HepG2 (cell line): ENCODE results near the gene OR4B1. TPM values are rescaled to one million over a fixed set of nuclear protein-coding genes. Genes with fewer than 3 reads are reported as not detected.

Experiments used
- ATAC-seq: fragments of 200-7000 bp; cut with Tn5 transposase; 3 replicates; pipeline ENCODE4 v1.9.1; 2020; ENCODE audit warnings: mild to moderate bottlenecking, moderate library complexity
- BruUV-seq: library from RNA; stranded (reverse); fragments of 400-500 nt; replicated peaks from 2 replicates; lab custom pipeline; 2021; lab: Mats Ljungman, UMichigan
- CTCF ChIA-PET: fragments of 300-600 bp; formaldehyde crosslinking; extraction: SDS; loops from one replicate; lab custom pipeline; 2021; ENCODE audit warnings: low total read pairs, inconsistent platforms, low intra/inter-chr PET ratio; lab: Yijun Ruan, JAX
- POLR2A ChIA-PET: fragments of 350-600 bp; sonication (Branson Sonifier 250); formaldehyde crosslinking; loops from one replicate; lab custom pipeline; 2020; ENCODE audit warnings: antibody characterized with exemption, inconsistent platforms; lab: Yijun Ruan, JAX
- DNase-seq: peaks from one replicate; pipeline ENCODE4 v3.0.0-alpha.2; 2015; ENCODE audit warnings: low spot score
- FAIRE-seq: peaks from 3 replicates; lab custom pipeline; 2011; peaks lifted over from hg19 to GRCh38; lab: Jason Lieb, UNC
- H2AFZ ChIP-seq: one replicate; pipeline ENCODE4 v1.6.1; 2011; ENCODE audit warnings: low read length, inconsistent platforms
- H3K27ac ChIP-seq: fragments of 300-600 bp; 3 replicates; pipeline ENCODE4 v1.8.0; 2011; ENCODE audit warnings: mixed run types, mild to moderate bottlenecking, mixed read lengths, low read length, inconsistent platforms; ENCODE audit not compliant: insufficient read depth; ENCODE audit errors: extremely low read length
- H3K27me3 ChIP-seq, 2 experiments: fragments of 200-600 bp in 1 of 2; 2 replicates in 1 of 2; 3 replicates in 1 of 2; pipeline versions ENCODE4 v1.6.0 to v1.8.0; 2011; ENCODE audit warnings: low read length in 2 of 2, mild to moderate bottlenecking in 2 of 2, moderate library complexity in 2 of 2, inconsistent platforms in 1 of 2; ENCODE audit not compliant: insufficient read depth in 2 of 2, control insufficient read depth in 1 of 2
- H3K36me3 ChIP-seq, 2 experiments: fragments of 200-600 bp in 1 of 2; replicated peaks in 1 of 2; 2 replicates in 1 of 2; 3 replicates in 1 of 2; pipeline versions ENCODE4 v1.5.1 to v1.8.0; 2011; ENCODE audit warnings: low read length in 2 of 2, inconsistent platforms in 1 of 2; ENCODE audit not compliant: insufficient read depth in 2 of 2, control insufficient read depth in 1 of 2
- H3K4me1 ChIP-seq: 2 replicates; pipeline ENCODE4 v1.5.1; 2012; ENCODE audit warnings: low read length, inconsistent platforms; ENCODE audit not compliant: insufficient read depth
- H3K4me2 ChIP-seq: 2 replicates; pipeline ENCODE4 v1.6.0; 2011; ENCODE audit warnings: low read depth, low read length, inconsistent platforms
- H3K4me3 ChIP-seq, 3 experiments: fragments of 200-600 bp in 1 of 3; sonication (generic), shearing (Covaris generic) in 1 of 3; replicated peaks in 1 of 3; 2 replicates each; pipeline ENCODE4 v1.5.1; 2011 to 2016; ENCODE audit warnings: low read length in 3 of 3, inconsistent platforms in 2 of 3, low read depth in 2 of 3, mild to moderate bottlenecking in 2 of 3, control low read depth in 1 of 3, mixed read lengths in 1 of 3; ENCODE audit not compliant: insufficient read depth in 1 of 3
- H3K79me2 ChIP-seq: one replicate; pipeline ENCODE4 v1.6.1; 2011; ENCODE audit warnings: low read length, inconsistent platforms; ENCODE audit not compliant: insufficient read depth
- H3K9ac ChIP-seq: 2 replicates; pipeline ENCODE4 v1.6.0; 2011; ENCODE audit warnings: mild to moderate bottlenecking, low read depth, low read length, inconsistent platforms; ENCODE audit not compliant: insufficient read depth
- H3K9me3 ChIP-seq: 2 replicates; pipeline ENCODE4 v1.5.1; 2012; ENCODE audit warnings: mild to moderate bottlenecking, low read length
- H4K20me1 ChIP-seq: 2 replicates; pipeline ENCODE4 v1.6.0; 2011; ENCODE audit warnings: inconsistent platforms, mild to moderate bottlenecking, low read length, moderate library complexity; ENCODE audit not compliant: insufficient read depth
- ATF3 ChIP-seq: sonication (generic); formaldehyde crosslinking; IDR thresholded peaks from 2 replicates; pipeline ENCODE4 v1.4.0; 2020; ENCODE audit warnings: missing genetic modification reagents
- CHCHD3 ChIP-seq: sonication (generic); formaldehyde crosslinking; IDR thresholded peaks from 2 replicates; pipeline ENCODE4 v1.8.0; 2022; ENCODE audit warnings: mild to moderate bottlenecking, missing genetic modification reagents, moderate library complexity
- DMAP1 ChIP-seq: IDR thresholded peaks from 2 replicates; pipeline ENCODE4 v1.6.1; 2016
- ELF1 ChIP-seq: sonication (generic); formaldehyde crosslinking; IDR thresholded peaks from 2 replicates; pipeline ENCODE4 v1.4.0; 2020; ENCODE audit warnings: missing genetic modification reagents
- FOXP1 ChIP-seq, 2 experiments: fragments of 450-650 bp in 1 of 2; IDR thresholded peaks; 2 replicates each; pipeline ENCODE4 v1.6.1; 2017 to 2018; ENCODE audit warnings: antibody characterized with exemption in 1 of 2
- GFI1 ChIP-seq: sonication (generic); formaldehyde crosslinking; IDR thresholded peaks from 2 replicates; pipeline ENCODE4 v1.5.0; 2020; ENCODE audit warnings: missing genetic modification reagents, mild to moderate bottlenecking, borderline replicate concordance
- HES4 ChIP-seq: sonication (generic); formaldehyde crosslinking; IDR thresholded peaks from 2 replicates; pipeline ENCODE4 v1.9.0; 2021; ENCODE audit warnings: mild to moderate bottlenecking, missing genetic modification reagents, borderline replicate concordance
- HIC2 ChIP-seq: sonication (generic); formaldehyde crosslinking; IDR thresholded peaks from 2 replicates; pipeline ENCODE4 v1.9.0; 2022; ENCODE audit warnings: low read depth, missing genetic modification reagents
- MAFF ChIP-seq: IDR thresholded peaks from 2 replicates; pipeline ENCODE4 v1.6.1; 2011; ENCODE audit warnings: low read depth, low read length, improper control_type of control experiment
- MAFK ChIP-seq, 2 experiments: IDR thresholded peaks in 1 of 2; conservative IDR thresholded peaks in 1 of 2; 2 replicates each; pipeline ENCODE4 v1.6.1; 2011; ENCODE audit warnings: improper control_type of control experiment in 2 of 2, low read length in 2 of 2
- NFYB ChIP-seq: sonication (generic); formaldehyde crosslinking; IDR thresholded peaks from 2 replicates; pipeline ENCODE4 v1.4.0; 2020; ENCODE audit warnings: missing genetic modification reagents
- ZNF121 ChIP-seq: sonication (generic); formaldehyde crosslinking; IDR thresholded peaks from 2 replicates; pipeline ENCODE4 v1.5.0; 2020; ENCODE audit warnings: mild to moderate bottlenecking, missing genetic modification reagents
- ZNF317 ChIP-seq: sonication (generic); formaldehyde crosslinking; IDR thresholded peaks from 2 replicates; pipeline ENCODE4 v1.5.0; 2020; ENCODE audit warnings: mild to moderate bottlenecking, missing genetic modification reagents
- ZNF501 ChIP-seq: sonication (generic); formaldehyde crosslinking; IDR thresholded peaks from 2 replicates; pipeline ENCODE4 v1.5.1; 2020; ENCODE audit warnings: mild to moderate bottlenecking, moderate library complexity, missing genetic modification reagents
- ZNF574 ChIP-seq: sonication (generic); formaldehyde crosslinking; IDR thresholded peaks from 2 replicates; pipeline ENCODE4 v1.4.0; 2020; ENCODE audit warnings: missing genetic modification reagents
- ZNF713 ChIP-seq: sonication (generic); formaldehyde crosslinking; IDR thresholded peaks from 2 replicates; pipeline ENCODE4 v1.4.0; 2020; ENCODE audit warnings: mild to moderate bottlenecking, missing genetic modification reagents
- WGBS: methylation state at CpG from one replicate; pipeline ENCODE4 v1.1.6; 2017; ENCODE audit warnings: low lambda C conversion rate; 5-methylcytosine and 5-hydroxymethylcytosine counted together
- in situ Hi-C: cut with HindIII; loops from 2 replicates; pipeline ENCODE4 v1.10.0; 2017; ENCODE audit warnings: low pct_unique_long_range_greater_than_20kb; ENCODE audit not compliant: extremely low pct_ligation_motif_present
- intact Hi-C: fragments of 100-400 bp; cut with micrococcal nuclease; formaldehyde crosslinking; loops from one replicate; pipeline ENCODE4 v1.10.0; 2022; ENCODE audit not compliant: unreplicated experiment
- polyA plus RNA-seq, 8 experiments: library from polyadenylated mRNA; depleted of rRNA in 3 of 8; stranded (reverse) in 7 of 8; unstranded in 1 of 8; fragments of >200 nt; fragmentation: Illumina TruSeq in 4 of 8; extraction: Trizol in 4 of 8; gene quantifications; 2 replicates each; pipeline versions ENCODE4 v1.2.1 to v1.2.3, GENCODE V29; 2011 to 2016; ENCODE audit warnings: low read depth in 4 of 8, missing spikeins in 1 of 8, mixed read lengths in 1 of 8; ENCODE audit not compliant: insufficient read depth in 1 of 8
- total RNA-seq, 5 experiments: library from RNA; depleted of rRNA; stranded (reverse); fragments of >200 nt; fragmentation: Illumina TruSeq; extraction: Trizol; gene quantifications; 2 replicates each; pipeline ENCODE4 v1.2.3, GENCODE V29; 2016; ENCODE audit warnings: low read depth in 1 of 5

The OR4B1 gene
- total and polyA plus RNA-seq, 2 of the 13 experiments (the other 11 are each of a cell fraction or from before 2014, with no cell fraction given), result not detected

GRCh38 chr11:48207881-48208280, 8.7 kb upstream of the OR4B1 start:
- Histone ChIP-seq H2AFZ (no peak overlapping the region), H3K4me3 (no peak overlapping the region), H3K79me2 (no peaks in the 10 kb centered on the region), H3K9me3 (no peaks in the 10 kb centered on the region), H3K27ac (no peak overlapping the region), H3K36me3 (no peaks in the 10 kb centered on the region), H3K27me3 (no peaks in the 10 kb centered on the region), H3K4me2 (no peak overlapping the region), H3K4me1 (no peaks in the 10 kb centered on the region), H4K20me1 (no peaks in the 10 kb centered on the region), H3K9ac (no peak overlapping the region)
- ATAC-seq (no peak), DNase-seq (no peak), FAIRE-seq (no peak)
- in situ Hi-C loops, result no loop called here
- CTCF ChIA-PET, result no interaction called here
- TF ChIP-seq MAFF, result 0 out of 2 replicates have a peak, but pooled peaks have one; percentile 6
- no peak for TF ChIP-seq GFI1 (CRISPR knock-in tag)
- peak in 1 of 2 experiments; percentile 57; a peak in 2 of 4 replicates for TF ChIP-seq MAFK (conservative IDR thresholded peaks at IDR 0.05 in 1 of 2, IDR thresholded peaks at IDR 0.05 in 1 of 2; ENCODE audit: low read length in 2 of 2)
- POLR2A ChIA-PET, result no interaction called here
- intact Hi-C loops, result no loop called here
- no TSS peak for BruUV-seq
- WGBS, result 0% methylated on average over 2 of the region's 2 CpGs

GRCh38 chr11:48210052-48210451, 6.6 kb upstream of the OR4B1 start:
- Histone ChIP-seq H3K27me3 (no peaks in the 10 kb centered on the region), H2AFZ (no peak overlapping the region), H3K4me2 (no peak overlapping the region), H3K36me3 (no peaks in the 10 kb centered on the region), H3K4me1 (no peaks in the 10 kb centered on the region), H3K9ac (no peak overlapping the region), H4K20me1 (no peaks in the 10 kb centered on the region), H3K79me2 (no peaks in the 10 kb centered on the region), H3K27ac (no peak overlapping the region), H3K4me3 (no peak overlapping the region), H3K9me3 (no peaks in the 10 kb centered on the region)
- no peak for FAIRE-seq
- no TSS peak for BruUV-seq
- DNase-seq, result peak; percentile 2
- WGBS, result 0% methylated on average over 7 of the region's 7 CpGs
- ChIA-PET CTCF (interaction anchor here (0.7 to 1.2 kb wide), 2 partner anchors 36 to 38 kb away, joined by 3 to 4 read pairs; no protein-coding TSS in a partner anchor), POLR2A (no interaction called here)
- ATAC-seq, result peak; percentile 76
- intact Hi-C loops (loop anchor here (2.0 kb wide), 1 partner anchor 37 kb away; no protein-coding TSS in a partner anchor), in situ Hi-C loops (no loop called here)
- TF ChIP-seq ZNF713 (CRISPR knock-in tag), result no peak
- no peak for TF ChIP-seq HIC2 (CRISPR knock-in tag)
- TF ChIP-seq DMAP1, result no peak
- TF ChIP-seq ZNF501 (CRISPR knock-in tag), result no peak
- no peak for TF ChIP-seq NFYB (CRISPR knock-in tag)
- TF ChIP-seq ZNF574 (CRISPR knock-in tag), result no peak
- no peak for TF ChIP-seq ZNF121 (CRISPR knock-in tag)
- no peak for TF ChIP-seq FOXP1 (IDR thresholded peaks at IDR 0.05)
- TF ChIP-seq FOXP1 (CRISPR knock-in tag; IDR thresholded peaks at IDR 0.05), result no peak
- no peak for TF ChIP-seq HES4 (CRISPR knock-in tag)
- no peak for TF ChIP-seq CHCHD3 (CRISPR knock-in tag)
- TF ChIP-seq ATF3 (CRISPR knock-in tag), result no peak
- no peak for TF ChIP-seq ELF1 (CRISPR knock-in tag)
- TF ChIP-seq ZNF317, result no peak
